Astrocyte (in vitro differentiated cells and primary cell): ENCODE data around the gene TPO. TPM values are rescaled to one million over a fixed set of nuclear protein-coding genes. Genes with fewer than 3 reads are reported as not detected.

Experiments
- DNase-seq: peaks from one replicate; pipeline ENCODE4 v3.0.0-alpha.2; 2010; ENCODE audit warnings: low read depth
- FAIRE-seq: peaks from 2 replicates; lab custom pipeline; 2011; peaks lifted over from hg19 to GRCh38; lab: Jason Lieb, UNC
- H2AFZ ChIP-seq: 2 replicates; pipeline ENCODE4 v1.6.0; 2012; ENCODE audit warnings: low read depth, low read length, inconsistent platforms
- H3K27ac ChIP-seq: 2 replicates; pipeline ENCODE4 v1.5.1; 2011; ENCODE audit warnings: low read depth, low read length, inconsistent platforms
- H3K27me3 ChIP-seq: 2 replicates; pipeline ENCODE4 v1.6.0; 2011; ENCODE audit warnings: low read length, inconsistent platforms; ENCODE audit not compliant: insufficient read depth
- H3K36me3 ChIP-seq: 2 replicates; pipeline ENCODE4 v1.5.1; 2011; ENCODE audit warnings: low read length, inconsistent platforms; ENCODE audit not compliant: insufficient read depth
- H3K4me1 ChIP-seq: 2 replicates; pipeline ENCODE4 v1.5.1; 2011; ENCODE audit warnings: low read length, inconsistent platforms; ENCODE audit not compliant: insufficient read depth
- H3K4me2 ChIP-seq: 2 replicates; pipeline ENCODE4 v1.6.0; 2012; ENCODE audit warnings: low read length, inconsistent platforms
- H3K4me3 ChIP-seq: 2 replicates; pipeline ENCODE4 v1.5.1; 2011; ENCODE audit warnings: low read depth, mild to moderate bottlenecking, low read length, inconsistent platforms; ENCODE audit not compliant: insufficient read depth
- H3K79me2 ChIP-seq: 2 replicates; pipeline ENCODE4 v1.6.0; 2012; ENCODE audit warnings: mild to moderate bottlenecking, low read length, inconsistent platforms; ENCODE audit not compliant: insufficient read depth
- H3K9ac ChIP-seq: 2 replicates; pipeline ENCODE4 v1.6.0; 2012; ENCODE audit warnings: mild to moderate bottlenecking, low read length, inconsistent platforms
- H3K9me3 ChIP-seq: 2 replicates; pipeline ENCODE4 v1.5.1; 2012; ENCODE audit warnings: low read depth, mild to moderate bottlenecking, low read length, inconsistent platforms; ENCODE audit not compliant: insufficient read depth
- H4K20me1 ChIP-seq: 2 replicates; pipeline ENCODE4 v1.6.0; 2012; ENCODE audit warnings: low read length, inconsistent platforms; ENCODE audit not compliant: insufficient read depth
- H3K27ac Mint-ChIP-seq: one replicate; pipeline ENCODE4 v1.8.0; 2021; ENCODE audit warnings: mild to moderate bottlenecking, mixed read lengths; ENCODE audit not compliant: unreplicated experiment
- H3K27me3 Mint-ChIP-seq: one replicate; pipeline ENCODE4 v1.8.0; 2021; ENCODE audit warnings: low read depth, mixed read lengths; ENCODE audit not compliant: unreplicated experiment
- H3K36me3 Mint-ChIP-seq: one replicate; pipeline ENCODE4 v1.8.0; 2021; ENCODE audit warnings: low read depth, mixed read lengths; ENCODE audit not compliant: unreplicated experiment
- H3K4me1 Mint-ChIP-seq: one replicate; pipeline ENCODE4 v1.8.0; 2021; ENCODE audit warnings: low read depth, mixed read lengths; ENCODE audit not compliant: unreplicated experiment
- H3K4me3 Mint-ChIP-seq: one replicate; pipeline ENCODE4 v1.8.0; 2021; ENCODE audit warnings: mild to moderate bottlenecking, moderate library complexity, mixed read lengths; ENCODE audit not compliant: unreplicated experiment
- H3K9me3 Mint-ChIP-seq: one replicate; pipeline ENCODE4 v1.8.0; 2021; ENCODE audit warnings: mild to moderate bottlenecking, mixed read lengths; ENCODE audit not compliant: unreplicated experiment
- CTCF ChIP-seq: IDR thresholded peaks from 2 replicates; pipeline ENCODE4 v1.5.1; 2011; ENCODE audit warnings: low read depth, mild to moderate bottlenecking, inconsistent platforms, low read length, moderate library complexity; ENCODE audit not compliant: insufficient read depth
- EZH2 ChIP-seq: IDR thresholded peaks from 2 replicates; pipeline ENCODE4 v1.6.1; 2012; ENCODE audit warnings: mild to moderate bottlenecking, low read length, inconsistent platforms; ENCODE audit not compliant: insufficient read depth
- total RNA-seq: library from RNA; stranded (reverse); gene quantifications from 2 replicates; pipeline ENCODE4 v1.2.1, GENCODE V29; 2021

TPO gene
- total RNA-seq, 1 donor from 2014 or later: not detected

GRCh38 chr2:1369905-1370304 lies 43.4 kb upstream of the TPO start:
- Histone ChIP-seq H3K9me3 (peaks cover 3% of the 10 kb centered on the region), H3K4me3 (no peak overlapping the region), H3K79me2 (no peaks in the 10 kb centered on the region), H3K27me3 (no peaks in the 10 kb centered on the region), H3K36me3 (no peaks in the 10 kb centered on the region), H4K20me1 (no peaks in the 10 kb centered on the region), H3K4me2 (no peak overlapping the region), H3K4me1 (no peaks in the 10 kb centered on the region), H2AFZ (no peak overlapping the region), H3K27ac (no peak overlapping the region), H3K9ac (no peak overlapping the region)
- Mint-ChIP-seq H3K4me3 (no peak overlapping the region), H3K36me3 (no peaks in the 10 kb centered on the region), H3K4me1 (no peaks in the 10 kb centered on the region), H3K27me3 (peaks cover 11% of the 10 kb centered on the region), H3K9me3 (no peaks in the 10 kb centered on the region), H3K27ac (no peak overlapping the region)
- no peak for TF ChIP-seq EZH2
- TF ChIP-seq CTCF: no peak
- FAIRE-seq (no peak), DNase-seq (no peak)

DNA sequence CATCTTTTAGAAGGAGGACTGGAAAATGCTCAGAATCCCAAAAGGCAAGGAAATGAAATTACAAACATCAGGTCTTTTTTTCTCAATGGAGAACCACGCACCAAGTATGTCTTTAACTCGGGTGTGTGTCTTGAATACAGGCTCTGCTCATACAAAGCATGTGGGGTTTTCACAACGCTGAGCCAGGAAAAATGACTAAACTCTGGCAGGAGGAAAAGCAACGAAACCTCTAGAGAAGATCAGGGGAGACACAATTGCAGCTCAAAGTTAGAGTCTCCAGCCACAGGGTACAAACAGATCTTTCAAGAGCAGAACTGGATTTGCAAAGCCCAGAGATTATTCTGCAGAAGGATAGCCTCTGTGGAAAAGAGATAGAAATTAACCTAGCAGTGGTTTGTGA lies 42.8 kb upstream of the TPO start:
- Mint-ChIP-seq H3K36me3 (no peaks in the 10 kb centered on the region), H3K27me3 (peaks cover 11% of the 10 kb centered on the region)

More for the DNA sequence above, 42.8 kb upstream of the TPO start:
- Histone ChIP-seq H3K4me2 (no peak overlapping the region), H3K9ac (no peak overlapping the region), H3K4me3 (no peak overlapping the region), H3K36me3 (no peaks in the 10 kb centered on the region), H3K27ac (no peak overlapping the region), H3K79me2 (no peaks in the 10 kb centered on the region), H3K4me1 (no peaks in the 10 kb centered on the region), H3K9me3 (peaks cover 3% of the 10 kb centered on the region), H4K20me1 (no peaks in the 10 kb centered on the region), H3K27me3 (no peaks in the 10 kb centered on the region), H2AFZ (no peak overlapping the region)
- TF ChIP-seq EZH2: no peak
- TF ChIP-seq CTCF: no peak
- no peak for FAIRE-seq
- Mint-ChIP-seq H3K4me3 (no peak overlapping the region), H3K9me3 (no peaks in the 10 kb centered on the region), H3K27ac (no peak overlapping the region), H3K4me1 (no peaks in the 10 kb centered on the region)
- DNase-seq: no peak
